Colonic mucosa (tissue), 4 donors: ENCODE data around the gene BMP7. TPM values are rescaled to one million over a fixed set of nuclear protein-coding genes. Genes with fewer than 3 reads are reported as not detected.

ENCODE experiments used
- DNase-seq: peaks from one replicate; pipeline ENCODE4 v3.0.0-alpha.2; 2020
- H3K27ac ChIP-seq: fragments of 200-600 bp; one replicate; pipeline ENCODE4 v1.8.0; 2021
- H3K27me3 ChIP-seq: fragments of 200-600 bp; one replicate; pipeline ENCODE4 v1.8.0; 2021
- H3K36me3 ChIP-seq: fragments of 200-600 bp; one replicate; pipeline ENCODE4 v1.8.0; 2021
- H3K4me1 ChIP-seq: fragments of 200-600 bp; one replicate; pipeline ENCODE4 v1.8.0; 2021; ENCODE audit warnings: mild to moderate bottlenecking
- H3K4me3 ChIP-seq: fragments of 200-600 bp; one replicate; pipeline ENCODE4 v1.8.0; 2021
- H3K9ac ChIP-seq, 2 donors: one replicate each; pipeline ENCODE4 v1.7.0; 2013; ENCODE audit warnings: control low read depth in 2 of 2, low read depth in 2 of 2, low read length in 2 of 2
- H3K9me3 ChIP-seq: fragments of 200-600 bp; one replicate; pipeline ENCODE4 v1.8.0; 2021
- CTCF ChIP-seq: fragments of 200-600 bp; IDR thresholded peaks from one replicate; pipeline ENCODE4 v1.8.0; 2022; ENCODE audit warnings: antibody characterized with exemption, mild to moderate bottlenecking
- intact Hi-C: fragments of 100-400 bp; cut with DNase I; formaldehyde crosslinking; loops from one replicate; pipeline ENCODE4 v1.14.1; 2022
- total RNA-seq, 2 donors: library from RNA; stranded (reverse); fragmentation: NEBNext Ultra II Directional in 1 of 2; extraction: Animal tissue kit (Norgen Biotek cat#: 25700) in 1 of 2; gene quantifications; one replicate each; pipeline ENCODE4 v1.2.1, GENCODE V29; 2021
- donor health status: healthy.
- donor health status: DM: no; HTN: no; CAD: no.
- donor health status: DM: no; HTN: no; CAD: no.

The BMP7 gene
- total RNA-seq, 2 donors from 2014 or later, result 1.3 to 3.2 TPM

DNA sequence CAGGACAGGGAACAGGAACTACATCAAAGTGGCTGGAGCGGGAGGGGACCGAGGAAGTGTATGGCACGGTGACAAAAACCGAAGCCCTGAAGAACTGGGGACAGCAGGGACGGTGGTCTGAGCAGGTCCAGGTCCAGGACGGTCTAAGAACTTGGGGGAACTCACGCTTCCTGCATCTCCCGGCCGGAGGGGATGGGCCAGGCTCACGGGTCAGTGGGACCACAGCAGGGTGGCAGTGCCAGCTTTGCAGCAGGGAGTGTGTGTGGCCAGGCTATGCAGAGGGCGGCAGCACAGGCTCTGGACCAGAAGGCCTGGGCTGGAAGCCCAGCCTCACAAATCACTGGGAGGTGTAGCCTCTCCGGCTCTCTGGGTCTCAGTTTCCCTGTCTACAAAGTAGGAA, 123.8 kb downstream of the BMP7 start:
- TF ChIP-seq CTCF, result no peak
- H3K9me3 ChIP-seq, result no peaks in the 10 kb centered on the region
- DNase-seq, result no peak
- H3K9ac ChIP-seq, result no peak overlapping the region
- no peak overlapping the region for H3K27ac ChIP-seq
- intact Hi-C loops, result no loop called here
- no peaks in the 10 kb centered on the region for H3K36me3 ChIP-seq
- no peak overlapping the region for H3K4me3 ChIP-seq
- H3K4me1 ChIP-seq, result no peaks in the 10 kb centered on the region
- H3K27me3 ChIP-seq, result no peaks in the 10 kb centered on the region

GRCh38 chr20:57141492-57141891, 124.9 kb downstream of the BMP7 start:
- intact Hi-C loops, result no loop called here
- H3K4me1 ChIP-seq, result no peaks in the 10 kb centered on the region
- TF ChIP-seq CTCF, result no peak
- no peak for DNase-seq
- H3K9ac ChIP-seq, result no peak overlapping the region
- no peaks in the 10 kb centered on the region for H3K27me3 ChIP-seq
- H3K9me3 ChIP-seq, result no peaks in the 10 kb centered on the region
- H3K36me3 ChIP-seq, result no peaks in the 10 kb centered on the region
- no peak overlapping the region for H3K27ac ChIP-seq
- H3K4me3 ChIP-seq, result no peak overlapping the region

DNA sequence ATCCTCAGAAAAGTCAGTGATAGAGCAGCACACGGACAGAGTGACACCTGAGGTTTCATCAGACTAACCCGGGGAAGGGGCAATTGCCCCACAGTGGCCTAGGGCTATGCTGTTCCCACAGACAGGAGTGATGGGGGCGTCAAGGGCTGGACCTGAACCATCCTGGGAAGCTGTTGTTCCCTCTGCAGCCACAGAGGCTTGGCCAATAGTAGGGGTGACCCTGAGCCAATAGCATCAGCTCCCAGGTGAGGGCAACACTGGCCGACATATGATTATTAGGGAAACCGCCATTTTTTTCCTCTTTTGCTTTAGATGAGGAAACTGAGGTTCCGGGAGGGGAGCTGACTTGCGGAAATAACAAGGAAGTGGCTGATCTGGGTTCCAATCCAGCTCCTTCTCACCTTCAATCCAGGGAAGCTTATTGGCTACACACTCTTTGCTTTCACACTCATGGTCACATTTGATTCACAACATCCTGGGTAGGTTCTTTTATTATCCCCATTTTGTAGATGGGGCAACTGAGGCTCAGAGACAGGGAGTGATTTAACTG, 126.0 kb downstream of the BMP7 start:
- TF ChIP-seq CTCF, result no peak
- Histone ChIP-seq H3K4me1 (no peaks in the 10 kb centered on the region), H3K9me3 (no peaks in the 10 kb centered on the region), H3K4me3 (no peak overlapping the region), H3K9ac (no peak overlapping the region), H3K27ac (no peak overlapping the region), H3K36me3 (no peaks in the 10 kb centered on the region), H3K27me3 (no peaks in the 10 kb centered on the region)
- no peak for DNase-seq
- intact Hi-C loops, result no loop called here

DNA sequence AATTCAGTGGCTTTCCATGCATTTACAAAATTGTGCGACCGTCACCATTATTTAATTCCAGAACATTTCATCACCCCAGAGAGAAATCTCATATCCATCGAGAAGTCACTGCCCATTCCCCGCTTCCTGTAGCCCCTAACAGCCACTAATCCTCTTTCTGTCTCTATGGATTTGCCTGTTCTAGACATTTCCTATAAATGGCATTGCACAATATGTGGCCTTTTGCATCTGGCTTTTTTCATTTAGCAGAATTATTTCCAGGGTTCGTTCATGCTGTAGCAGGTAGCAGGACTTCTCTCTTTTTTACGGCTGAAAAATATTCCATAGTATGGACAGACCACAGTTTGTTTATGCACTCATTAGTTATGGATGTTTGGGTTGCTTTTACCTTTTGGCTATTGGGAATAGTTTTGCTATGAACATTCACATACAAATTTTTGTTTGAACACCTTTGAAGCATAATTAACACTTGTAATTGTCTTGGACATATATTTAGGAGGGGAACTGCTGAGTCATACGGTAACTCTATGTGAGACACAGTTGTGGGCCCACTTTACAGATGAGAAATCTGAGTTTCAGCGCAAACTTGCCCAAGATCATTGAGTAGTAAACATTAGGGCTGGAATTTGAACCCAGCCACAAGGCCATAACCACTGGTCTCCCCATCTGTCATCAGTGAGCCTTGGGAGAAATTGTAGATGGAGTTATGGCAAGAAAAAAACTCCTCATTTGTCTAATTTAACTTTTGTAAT, 126.9 kb downstream of the BMP7 start:
- no peak for TF ChIP-seq CTCF
- Histone ChIP-seq H3K27ac (no peak overlapping the region), H3K9me3 (no peaks in the 10 kb centered on the region), H3K4me1 (no peaks in the 10 kb centered on the region), H3K27me3 (no peaks in the 10 kb centered on the region), H3K36me3 (no peaks in the 10 kb centered on the region), H3K9ac (no peak overlapping the region), H3K4me3 (no peak overlapping the region)
- no peak for DNase-seq
- intact Hi-C loops, result no loop called here

GRCh38 chr20:57138198-57138995, 128.0 kb downstream of the BMP7 start:
- Histone ChIP-seq H3K27me3 (no peaks in the 10 kb centered on the region), H3K9ac (no peak overlapping the region), H3K4me3 (no peak overlapping the region), H3K9me3 (no peaks in the 10 kb centered on the region), H3K27ac (no peak overlapping the region), H3K4me1 (no peaks in the 10 kb centered on the region), H3K36me3 (no peaks in the 10 kb centered on the region)
- DNase-seq, result no peak
- TF ChIP-seq CTCF, result no peak
- intact Hi-C loops, result no loop called here
